HG03095 (cell line): Measurements from ENCODE around the gene TSSK3.

Experiments
- ATAC-seq: cut with Tn5 transposase; IDR thresholded peaks from one replicate; pipeline ENCODE4 v1.9.1; 2021; ENCODE audit warnings: moderate library complexity; ENCODE audit not compliant: unreplicated experiment

The TSSK3 gene, protein sequence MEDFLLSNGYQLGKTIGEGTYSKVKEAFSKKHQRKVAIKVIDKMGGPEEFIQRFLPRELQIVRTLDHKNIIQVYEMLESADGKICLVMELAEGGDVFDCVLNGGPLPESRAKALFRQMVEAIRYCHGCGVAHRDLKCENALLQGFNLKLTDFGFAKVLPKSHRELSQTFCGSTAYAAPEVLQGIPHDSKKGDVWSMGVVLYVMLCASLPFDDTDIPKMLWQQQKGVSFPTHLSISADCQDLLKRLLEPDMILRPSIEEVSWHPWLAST

DNA sequence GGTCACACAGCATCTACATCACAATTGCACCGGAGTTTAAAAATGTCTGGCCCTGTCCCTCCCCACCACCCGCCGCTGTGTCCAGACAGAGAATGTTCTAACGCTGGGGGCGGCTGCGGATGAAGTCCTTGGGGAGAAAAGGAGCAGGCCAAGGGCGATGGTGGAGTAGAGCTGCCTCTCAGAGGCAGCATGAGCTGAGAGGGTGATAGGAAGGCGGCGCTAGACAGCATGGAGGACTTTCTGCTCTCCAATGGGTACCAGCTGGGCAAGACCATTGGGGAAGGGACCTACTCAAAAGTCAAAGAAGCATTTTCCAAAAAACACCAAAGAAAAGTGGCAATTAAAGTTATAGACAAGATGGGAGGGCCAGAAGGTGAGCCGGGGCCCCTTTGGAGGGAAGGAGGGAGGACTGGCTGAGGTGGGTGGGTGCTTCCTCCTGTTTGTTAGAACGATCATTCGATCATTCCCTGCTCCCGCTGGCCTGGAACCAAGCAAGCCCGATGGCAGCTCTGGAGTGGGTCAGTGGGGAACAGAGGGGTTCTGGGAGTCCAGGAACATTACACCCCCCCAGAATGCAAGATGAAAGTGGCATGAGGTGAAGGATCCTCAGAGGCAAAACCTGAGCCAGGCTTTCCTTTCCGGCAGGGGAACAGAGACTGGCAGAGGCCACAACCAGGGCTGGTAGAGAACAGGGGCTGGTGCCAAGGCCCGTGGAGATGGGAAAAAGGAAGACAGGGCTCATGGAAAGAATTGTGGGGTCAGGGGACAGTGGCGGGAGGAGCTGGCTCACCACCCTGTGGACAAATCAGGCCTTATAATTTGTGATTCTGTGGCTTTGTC is at the start of gene TSSK3, which contains the start of gene FAM229A:
TSS of gene TSSK3 (plus strand) at position 66 of the 840 bp plus-strand sequence. CDS start at position 229, 163 bp downstream.
TSS of gene FAM229A (minus strand) at position 12 of the 840 bp plus-strand sequence. CDS start 394 bp downstream, outside the sequence.
- no peak for ATAC-seq

DNA sequence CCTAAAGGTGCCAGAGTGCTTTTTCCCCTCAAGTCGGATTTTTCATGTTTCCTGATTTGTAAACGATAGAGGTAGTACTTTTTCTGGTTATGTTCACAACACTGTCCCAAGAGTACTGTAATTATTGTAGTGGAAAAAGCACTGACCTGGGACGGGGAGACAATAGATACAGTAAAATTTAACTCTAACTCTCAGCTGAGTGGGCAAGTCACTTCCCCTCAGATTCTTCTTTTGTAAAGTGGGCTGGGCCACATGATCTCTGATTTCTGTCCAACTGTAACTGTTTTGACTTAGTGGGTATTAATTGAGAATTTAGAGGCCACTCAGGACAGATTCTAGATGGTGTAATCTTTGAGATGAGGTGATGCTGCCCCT is 45.4 kb upstream of the TSSK3 start:
- peak; percentile 23 for ATAC-seq

DNA sequence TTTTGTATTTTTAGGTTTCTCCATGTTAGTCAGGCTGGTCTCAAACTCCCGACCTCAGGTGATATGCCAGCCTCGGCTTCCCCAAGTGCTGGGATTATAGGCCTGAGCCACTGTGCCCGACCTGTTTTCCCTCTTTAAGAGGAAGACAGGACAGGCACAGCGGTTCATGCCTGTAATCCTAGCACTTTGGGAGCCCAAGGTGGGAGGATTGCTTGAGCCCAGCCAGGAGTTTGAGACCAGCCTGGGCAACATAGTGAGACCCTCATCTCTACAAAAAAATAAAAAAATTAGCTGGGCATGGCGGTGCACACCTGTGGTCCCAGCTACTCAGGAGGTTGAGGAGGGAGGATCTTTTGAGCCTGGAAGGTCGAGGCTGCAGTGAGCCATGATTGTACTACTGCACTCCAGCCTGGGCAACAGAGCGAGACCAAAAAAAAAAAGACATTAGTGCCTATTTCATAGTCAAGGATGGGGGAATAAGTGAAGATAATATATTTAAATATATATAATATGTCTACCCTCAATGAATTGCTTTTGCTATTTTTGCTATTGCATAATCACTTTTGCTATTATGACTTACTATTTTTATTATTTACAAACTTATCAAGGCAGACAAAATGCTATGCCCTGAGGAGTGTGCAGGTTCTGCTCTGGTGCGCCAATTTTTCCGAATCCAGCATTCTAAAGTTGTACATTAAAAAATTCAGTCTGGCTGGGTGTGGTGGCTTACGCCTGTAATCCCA is 44.0 kb upstream of the TSSK3 start:
- ATAC-seq = no peak

DNA sequence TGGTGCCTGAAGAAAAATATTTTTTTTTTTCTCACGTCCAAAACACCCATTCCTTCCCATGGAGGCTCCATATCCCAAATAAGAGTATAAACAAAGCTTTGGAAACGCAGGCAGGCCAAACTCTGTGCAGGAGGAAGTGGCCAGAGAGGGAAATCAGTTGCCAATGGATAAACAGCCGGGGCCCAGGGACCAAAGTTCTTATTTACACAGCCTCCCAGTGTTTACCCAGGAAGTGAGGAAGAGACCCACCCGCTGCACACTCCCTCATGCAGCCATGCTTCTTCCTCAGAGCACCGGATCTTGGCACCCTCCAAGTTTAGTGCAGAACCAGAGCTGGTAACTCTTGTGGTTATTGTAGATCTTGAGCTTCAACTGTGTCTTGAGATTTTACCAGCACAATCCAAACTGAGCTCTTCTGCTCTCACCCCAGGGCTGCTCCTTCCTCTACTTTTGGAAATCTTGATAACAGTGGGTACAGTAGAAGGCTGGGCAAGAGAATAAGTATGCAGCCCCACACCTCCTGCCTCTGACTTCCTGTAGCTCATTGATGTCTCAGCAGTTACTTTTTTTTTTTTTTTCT is 40.5 kb upstream of the TSSK3 start:
- no peak for ATAC-seq

DNA sequence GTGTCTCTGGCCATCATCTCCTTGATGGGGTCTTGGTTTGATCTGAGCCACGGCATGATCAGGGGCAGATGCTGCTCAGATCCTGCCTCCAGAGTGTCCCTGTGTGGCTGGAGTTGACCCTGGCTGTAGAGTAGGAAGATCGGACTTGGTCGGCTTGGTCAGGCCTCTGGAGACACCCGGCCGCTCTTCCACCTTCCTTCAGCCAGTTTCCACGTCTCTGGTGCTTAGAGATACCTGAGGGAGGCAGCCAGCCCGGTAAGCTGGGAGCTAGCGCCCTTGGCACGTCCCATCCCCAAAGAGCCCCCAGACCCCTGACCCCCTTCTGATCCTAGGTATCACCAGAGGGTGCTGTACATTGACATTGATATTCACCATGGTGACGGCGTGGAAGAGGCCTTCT is 35.1 kb upstream of the TSSK3 start:
- ATAC-seq = no peak

DNA sequence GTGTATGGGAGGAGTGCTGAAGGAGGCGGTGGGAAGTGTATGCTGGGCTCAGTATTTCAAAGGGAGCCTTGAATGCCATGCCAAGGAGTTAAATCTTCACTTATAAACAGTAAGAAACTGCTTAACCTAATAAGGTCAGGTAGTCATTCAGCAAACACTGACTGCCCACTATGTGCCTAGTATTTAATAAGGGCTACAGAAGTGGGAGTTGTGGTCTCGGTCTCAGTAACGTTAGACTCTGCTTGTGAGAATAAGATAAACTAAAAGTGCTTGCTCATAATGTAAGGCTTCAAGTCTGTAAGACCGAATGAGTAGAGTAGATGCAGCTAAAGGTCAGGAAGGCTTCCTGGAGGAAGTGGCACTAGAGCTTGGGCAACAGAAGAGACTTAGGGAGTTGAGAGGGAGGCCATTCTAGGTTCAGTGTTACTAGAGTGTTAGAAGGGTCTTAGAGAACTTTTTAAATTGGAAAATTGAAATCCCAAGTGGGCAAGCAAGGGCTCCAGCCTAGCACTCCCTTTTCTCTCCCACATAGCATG is 32.3 kb upstream of the TSSK3 start:
- ATAC-seq = no peak

DNA sequence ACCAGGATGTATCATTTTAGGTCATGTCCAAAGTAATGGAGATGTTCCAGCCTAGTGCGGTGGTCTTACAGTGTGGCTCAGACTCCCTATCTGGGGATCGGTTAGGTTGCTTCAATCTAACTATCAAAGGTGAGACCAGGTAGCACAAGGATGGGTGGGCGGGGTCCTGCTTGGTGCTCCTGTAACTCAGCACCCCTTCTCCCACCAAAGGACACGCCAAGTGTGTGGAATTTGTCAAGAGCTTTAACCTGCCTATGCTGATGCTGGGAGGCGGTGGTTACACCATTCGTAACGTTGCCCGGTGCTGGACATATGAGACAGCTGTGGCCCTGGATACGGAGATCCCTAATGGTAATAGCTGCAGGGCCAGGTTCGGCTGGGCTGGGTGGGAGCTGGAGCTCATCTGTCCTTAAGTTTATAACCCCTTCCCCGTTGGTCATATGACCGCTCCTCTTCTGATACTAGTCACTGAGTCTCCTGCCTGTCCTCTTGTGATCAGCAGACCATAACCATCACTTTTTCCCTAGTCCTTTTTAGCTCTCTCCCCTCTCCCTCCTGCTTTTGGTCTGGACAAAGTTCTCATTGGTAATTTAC is 31.7 kb upstream of the TSSK3 start:
- ATAC-seq = no peak

DNA sequence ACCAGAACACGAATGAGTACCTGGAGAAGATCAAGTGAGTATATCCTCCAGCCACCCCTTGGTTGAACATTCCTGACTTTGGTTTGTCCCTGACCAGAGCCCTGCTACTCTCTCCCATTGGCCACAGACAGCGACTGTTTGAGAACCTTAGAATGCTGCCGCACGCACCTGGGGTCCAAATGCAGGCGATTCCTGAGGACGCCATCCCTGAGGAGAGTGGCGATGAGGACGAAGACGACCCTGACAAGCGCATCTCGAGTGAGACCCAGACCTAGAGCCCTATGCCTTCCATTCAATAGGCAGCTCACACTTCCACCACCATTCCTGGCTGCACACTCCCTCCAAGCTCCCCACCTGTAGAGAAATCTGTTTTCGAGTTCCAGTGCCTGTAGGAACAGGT is 30.8 kb upstream of the TSSK3 start:
- ATAC-seq = no peak

DNA sequence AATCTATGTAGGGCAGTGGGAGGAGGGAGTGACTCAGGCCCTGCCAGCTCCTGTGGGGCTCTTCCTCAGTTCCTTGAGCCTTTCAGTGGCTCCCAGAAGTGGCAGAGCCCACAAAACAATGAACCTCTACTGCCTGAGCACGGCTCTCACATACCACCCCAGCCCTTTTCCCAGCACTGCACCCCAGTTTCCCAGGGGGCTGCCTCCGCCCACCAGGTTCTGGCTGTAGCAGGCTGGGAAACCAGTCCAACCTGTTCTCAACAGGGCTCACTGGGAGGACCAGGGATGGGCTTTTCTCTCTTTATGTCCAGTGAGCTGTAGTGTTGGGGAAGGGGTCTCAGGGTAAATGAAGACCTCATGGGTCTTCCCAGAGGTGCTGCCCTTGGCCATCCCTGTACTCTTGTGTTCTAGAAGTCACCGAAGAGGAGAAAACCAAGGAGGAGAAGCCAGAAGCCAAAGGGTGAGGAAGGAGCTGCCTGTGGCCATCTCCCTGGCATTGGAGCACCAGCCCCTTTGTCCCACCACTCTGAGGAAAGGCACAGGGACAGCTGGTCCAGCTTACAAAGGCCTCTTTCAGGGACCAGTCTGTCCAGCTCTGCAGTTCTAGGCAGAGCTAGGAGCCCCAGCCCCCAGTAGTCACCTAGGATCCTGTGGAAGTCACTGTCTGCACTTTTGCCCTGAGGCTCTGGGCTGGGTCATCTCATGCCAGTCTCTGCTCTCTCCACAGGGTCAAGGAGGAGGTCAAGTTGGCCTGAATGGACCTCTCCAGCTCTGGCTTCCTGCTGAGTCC is 29.9 kb upstream of the TSSK3 start:
- ATAC-seq = no peak

DNA sequence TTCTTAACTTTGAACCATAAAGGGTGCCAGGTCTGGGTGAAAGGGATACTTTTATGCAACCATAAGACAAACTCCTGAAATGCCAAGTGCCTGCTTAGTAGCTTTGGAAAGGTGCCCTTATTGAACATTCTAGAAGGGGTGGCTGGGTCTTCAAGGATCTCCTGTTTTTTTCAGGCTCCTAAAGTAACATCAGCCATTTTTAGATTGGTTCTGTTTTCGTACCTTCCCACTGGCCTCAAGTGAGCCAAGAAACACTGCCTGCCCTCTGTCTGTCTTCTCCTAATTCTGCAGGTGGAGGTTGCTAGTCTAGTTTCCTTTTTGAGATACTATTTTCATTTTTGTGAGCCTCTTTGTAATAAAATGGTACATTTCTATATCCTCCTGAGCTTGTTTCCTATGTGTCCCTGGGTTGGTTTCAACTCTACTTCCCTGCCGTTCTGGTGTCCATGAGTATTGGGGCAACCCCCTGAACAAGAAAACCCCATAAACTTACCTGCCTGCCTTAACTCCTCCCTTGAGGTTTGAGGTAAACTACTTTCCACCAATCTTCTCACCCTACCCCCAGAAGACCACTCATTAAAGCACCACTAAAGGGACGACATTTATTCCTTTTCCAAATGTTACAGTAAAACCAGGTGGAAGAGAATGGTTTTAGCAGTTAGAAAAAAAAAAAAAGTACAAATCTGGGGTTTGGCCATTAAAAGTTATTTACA is 28.9 kb upstream of the TSSK3 start:
- ATAC-seq = no peak

DNA sequence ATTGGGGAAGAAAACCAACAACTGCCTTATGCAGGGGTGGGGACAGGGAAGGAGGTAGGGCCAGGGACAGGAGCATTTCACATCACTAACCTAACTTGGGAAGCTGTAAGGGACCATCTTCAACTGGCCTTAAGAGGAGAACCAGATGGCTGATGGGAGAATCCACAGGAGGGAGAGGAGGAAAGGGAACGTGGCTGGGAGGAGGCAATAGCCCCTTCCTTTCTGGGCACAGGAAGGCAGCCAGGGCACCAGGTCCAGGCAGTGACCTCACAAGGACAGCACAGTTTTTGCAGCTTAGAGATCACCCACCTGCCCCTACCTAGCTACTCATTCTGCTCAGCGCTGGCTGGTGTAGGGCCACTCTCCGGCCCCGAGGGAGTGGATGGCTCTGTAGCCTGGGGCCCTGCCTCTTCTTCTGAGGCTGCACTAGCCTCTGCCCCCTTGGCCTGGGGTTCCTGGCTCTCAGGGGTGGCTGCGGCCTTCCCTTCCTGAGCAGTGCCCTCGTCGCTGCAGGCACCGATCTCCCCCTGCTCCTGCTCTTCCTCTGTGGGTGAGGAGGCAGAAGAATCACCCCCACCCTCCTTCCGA is 28.0 kb upstream of the TSSK3 start:
- no peak for ATAC-seq

DNA sequence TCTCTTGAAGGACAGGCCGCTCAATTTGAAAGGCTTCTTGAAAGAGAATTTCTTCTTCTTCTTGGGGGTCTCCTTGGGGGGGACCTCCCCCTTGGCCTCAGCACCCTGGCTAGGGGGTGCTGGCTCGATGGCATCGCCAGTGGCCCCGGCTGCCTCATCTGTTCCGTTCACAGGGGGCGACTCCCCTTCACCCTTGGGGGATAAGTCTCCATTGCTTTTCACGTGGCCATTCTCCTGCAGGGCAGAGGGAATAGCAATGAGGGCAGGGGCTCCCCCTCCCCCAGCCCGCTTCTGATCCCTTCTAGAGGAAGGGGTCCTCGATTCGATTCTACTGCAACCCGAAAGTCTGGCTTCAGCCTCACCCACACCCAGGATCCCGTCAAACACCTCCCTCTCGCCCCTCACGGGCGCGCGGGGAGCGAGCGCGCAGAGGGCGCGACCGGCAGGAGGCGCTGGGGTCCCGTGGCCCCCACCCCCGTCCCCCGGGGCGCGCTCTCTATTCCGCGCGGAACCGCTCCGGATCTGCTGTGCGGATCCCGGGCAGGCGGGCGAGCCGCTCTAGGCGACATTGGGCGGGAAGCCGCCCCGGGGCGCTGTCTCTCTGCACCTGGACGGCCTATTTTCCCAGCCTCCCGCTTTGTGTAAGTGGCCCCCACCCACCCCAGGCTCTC is 27.3 kb upstream of the TSSK3 start:
- no peak for ATAC-seq

DNA sequence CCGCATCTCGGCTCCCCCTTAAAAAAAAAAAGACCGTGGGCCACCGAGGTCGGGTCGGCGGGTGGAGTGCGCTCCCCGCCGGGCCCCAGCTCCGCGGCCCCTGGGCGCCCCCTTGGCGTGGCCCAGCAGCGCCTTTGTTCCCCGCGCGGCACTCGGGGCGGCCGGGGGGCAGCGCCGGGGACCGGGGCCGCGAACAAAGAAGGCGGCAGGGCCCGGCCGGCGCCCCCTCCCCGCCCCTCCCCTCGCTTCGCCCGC is 26.9 kb upstream of the TSSK3 start:
- ATAC-seq = no peak

DNA sequence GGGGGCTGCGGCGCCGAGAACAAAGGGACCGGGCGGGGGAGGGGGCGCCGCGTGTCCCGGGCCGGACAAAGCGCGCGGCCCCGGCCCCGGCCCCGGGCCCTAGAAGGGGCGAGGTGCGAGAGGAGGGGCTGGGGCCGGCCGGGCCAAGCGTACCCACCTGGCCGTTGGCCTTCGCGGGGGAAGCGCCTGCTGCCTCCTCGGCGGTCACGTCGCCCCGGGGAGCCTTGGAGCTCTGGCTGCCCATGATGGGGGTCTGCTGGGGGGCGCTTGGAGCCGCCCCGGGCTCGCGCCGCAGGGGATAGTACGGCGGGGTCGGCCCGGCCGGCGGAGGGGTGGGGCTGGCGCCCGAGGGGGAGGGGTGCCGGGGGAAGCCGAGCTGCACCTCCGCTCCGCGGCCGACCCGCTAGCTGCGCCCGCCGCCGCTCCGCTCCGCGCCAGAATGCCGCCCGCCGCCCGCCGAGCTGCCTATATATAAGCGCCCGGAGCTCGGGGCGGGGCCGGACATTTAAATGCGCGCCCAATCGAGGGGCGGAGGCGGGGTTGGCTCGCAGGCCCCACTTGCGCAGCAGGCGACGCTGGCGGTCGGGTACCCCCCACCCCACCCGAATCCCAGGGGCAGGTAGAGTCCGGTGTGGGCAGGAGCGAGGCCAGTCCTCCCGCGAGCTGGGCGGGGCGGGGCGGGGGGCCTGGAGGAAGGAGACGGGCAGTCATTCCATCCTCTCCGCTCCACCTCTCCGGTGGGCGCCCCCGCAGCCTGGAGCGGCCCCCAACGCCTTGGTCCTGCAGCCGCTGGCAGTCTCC is 26.3 kb upstream of the TSSK3 start, which contains the start of gene MARCKSL1:
TSS of gene MARCKSL1 (minus strand) at position 444 of the 801 bp plus-strand sequence. CDS start at position 244, 200 bp downstream.
- peak; percentile 35 for ATAC-seq

DNA sequence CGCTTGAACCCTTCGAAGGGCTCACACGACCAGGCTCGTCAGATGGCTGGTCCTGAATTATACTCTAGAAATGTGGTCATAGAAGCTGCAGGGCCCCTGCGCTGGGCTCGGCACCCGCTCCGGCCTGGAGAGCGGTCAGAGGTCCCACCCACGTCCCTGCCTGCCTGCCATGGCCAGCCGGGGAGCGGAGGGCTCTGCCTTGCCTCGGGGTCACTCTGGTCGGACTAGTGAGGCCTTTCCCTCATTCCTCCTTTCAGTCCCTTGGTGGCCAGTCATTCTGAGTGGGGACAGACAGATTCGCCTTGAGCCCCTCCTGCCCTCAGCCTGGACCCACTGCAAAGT is 25.8 kb upstream of the TSSK3 start:
- ATAC-seq = no peak

DNA sequence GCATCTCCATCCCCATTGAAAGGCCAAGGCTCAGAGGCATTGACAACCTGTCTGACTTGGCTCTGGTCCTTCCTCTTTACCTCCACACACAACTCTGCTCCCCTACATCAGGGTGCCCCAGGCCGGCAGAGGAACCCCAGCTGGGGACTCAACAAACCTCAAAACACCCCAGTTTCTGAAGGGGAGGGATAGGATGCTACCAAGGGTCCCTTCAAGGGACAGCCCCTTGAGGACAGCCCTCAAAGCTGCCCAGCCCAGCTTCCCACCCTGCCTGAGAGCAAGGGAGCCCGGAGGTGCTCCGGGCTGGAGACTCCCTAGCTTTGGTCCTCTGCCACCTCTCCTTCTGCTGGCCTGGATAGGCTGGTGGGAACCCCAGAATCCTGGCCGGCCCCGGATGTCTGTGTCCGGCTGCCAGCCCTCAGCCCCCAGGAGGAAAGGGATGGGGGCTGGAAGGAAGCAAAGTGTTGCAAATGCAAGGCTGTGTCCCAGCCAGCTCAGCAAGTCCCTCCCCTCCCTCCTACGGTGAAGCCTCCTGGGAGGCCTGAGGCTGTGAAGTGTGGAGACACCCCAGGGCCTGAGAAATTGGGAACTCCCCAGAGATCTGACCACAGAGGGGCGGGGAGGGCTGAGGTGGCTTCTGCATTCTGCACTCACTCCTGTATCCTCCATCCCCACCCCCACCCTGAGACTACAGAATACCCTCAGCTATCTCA is 25.2 kb upstream of the TSSK3 start:
- ATAC-seq = no peak
